Measurements from ENCODE around the gene TMEM115.

TMEM115 gene

DNA sequence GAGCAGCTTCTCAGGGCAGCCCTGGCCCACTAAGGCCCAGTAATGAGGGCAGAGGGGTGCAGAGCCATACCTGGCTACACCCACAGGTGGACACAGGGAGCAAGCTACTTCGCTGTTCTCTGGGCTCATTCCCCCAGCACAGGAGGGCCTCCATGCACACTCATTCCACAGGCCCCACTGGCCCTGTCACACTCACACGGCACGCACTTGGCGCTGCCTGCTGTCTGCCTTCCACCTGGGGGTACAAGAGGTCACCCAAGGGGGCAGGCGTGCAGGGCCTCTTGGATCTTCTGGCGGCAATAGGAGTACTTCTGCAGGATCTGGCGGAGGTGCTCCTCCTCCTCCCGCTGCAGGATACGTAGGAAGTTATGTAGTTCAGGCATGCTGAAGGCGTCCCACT lies 29.0 kb downstream of the TMEM115 start:
- DNase-seq, result peak; percentile 0

DNA sequence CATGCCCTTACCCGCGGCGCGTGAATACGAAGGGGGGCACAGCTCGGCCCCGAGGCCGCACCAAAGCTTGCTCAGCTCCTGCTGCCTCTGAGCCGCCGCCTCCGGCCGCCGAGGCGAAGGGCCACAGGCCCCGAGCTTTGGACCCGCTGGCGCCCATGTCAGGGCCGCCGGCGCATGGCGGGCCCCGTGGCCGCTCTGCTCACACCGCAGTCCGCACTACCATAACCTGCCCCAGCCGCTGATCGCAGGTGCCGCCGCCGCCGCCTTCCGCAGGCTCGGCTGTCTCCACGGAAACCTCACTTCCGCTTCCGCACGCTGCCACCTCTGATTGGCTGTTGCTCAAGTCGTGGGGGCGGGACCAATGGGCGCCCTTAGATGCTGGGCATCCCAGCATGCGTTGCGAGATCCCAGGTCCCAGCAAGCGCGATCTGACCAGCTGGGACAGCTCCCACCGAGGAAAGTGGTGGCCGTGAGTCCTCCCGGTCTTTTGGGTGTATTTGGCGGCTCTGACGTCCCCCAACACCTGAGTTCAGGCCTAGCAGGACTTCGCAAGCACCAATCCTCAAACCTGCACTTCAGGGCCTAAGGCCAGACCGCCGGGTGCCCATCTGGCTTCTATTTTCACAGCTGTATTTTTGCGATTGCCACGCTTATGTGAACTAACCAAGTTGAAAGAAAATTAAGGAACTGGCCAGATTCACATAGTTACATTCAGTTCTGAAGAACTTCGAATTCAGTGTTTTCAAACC lies 31.2 kb downstream of the TMEM115 start, which contains the start of gene TUSC2:
Gene TUSC2 (minus strand): TSS at position 281 of the 749 bp plus-strand sequence. CDS start 124 bp downstream, at position 157.
- DNase-seq, result peak; percentile 97

DNA sequence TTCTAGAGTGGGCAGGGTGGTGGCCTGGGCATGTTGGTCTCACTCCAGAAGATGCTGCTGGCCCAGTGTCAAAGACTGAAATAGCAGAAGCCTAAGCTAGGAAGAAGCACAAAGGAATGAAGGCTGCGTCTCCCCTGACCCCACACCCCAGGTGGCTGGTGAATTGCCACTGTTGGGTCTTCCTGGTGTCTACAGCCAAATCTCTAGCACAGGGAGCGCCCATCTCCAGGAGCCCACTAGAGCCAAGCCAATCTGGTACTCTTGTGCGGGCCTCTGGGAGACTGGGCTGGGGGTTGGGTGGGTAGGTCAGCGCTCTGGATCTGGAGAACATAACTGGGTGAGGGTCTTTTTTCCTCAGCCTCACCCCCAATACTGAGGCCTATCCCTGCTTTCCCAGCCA lies 32.2 kb downstream of the TMEM115 start:
- no peak for DNase-seq

DNA sequence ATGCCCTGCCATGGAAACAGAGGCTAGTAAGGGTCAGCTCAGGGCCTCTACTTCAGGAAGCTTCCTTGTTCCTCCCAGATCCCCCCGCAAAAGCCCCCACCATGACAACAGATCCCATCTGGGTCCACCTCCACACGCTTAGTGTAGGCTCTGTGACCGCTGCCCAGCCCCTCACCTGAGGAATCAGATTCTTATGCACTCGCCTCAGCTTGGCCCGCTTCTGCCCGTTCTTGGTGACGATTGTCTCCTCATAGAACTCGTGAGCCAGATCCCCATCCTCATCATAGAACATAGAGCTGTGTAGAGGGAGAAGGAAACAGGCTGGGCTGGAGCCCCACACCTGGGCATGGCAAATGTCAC lies 33.2 kb downstream of the TMEM115 start:
- peak; percentile 1 for DNase-seq

DNA sequence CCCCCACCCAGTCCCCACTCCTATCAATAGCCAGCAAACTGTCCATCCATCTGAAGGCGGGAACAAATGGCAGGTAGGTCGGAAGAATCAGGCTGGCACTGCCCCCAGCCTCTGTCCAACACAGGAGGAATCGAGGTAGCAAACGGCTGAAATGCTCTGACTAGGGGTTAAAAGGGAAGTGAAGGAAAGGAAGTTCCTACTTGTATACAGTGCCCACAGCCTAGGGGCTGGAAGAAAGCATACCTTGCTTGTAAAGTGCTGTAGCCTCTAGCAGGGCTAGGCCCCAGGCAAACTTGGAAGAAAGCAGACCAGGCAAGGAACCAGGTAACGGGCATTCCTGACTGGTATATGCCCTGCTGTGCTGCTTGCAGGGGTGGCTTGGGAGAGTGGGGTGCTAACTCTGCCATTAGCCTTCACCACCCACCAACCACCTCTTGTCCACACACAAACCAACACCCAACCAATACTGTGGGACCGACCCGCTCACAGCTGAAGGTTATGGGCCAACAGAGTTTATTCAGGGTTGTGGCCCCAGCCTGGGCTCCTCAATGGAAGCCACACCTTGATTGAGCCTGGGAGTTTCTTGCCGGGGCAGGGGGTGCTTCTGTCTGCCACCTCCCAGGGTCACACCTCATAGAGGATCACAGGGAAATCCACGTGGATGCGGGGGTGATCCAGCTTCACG lies 33.7 kb downstream of the TMEM115 start:
- DNase-seq, result no peak

DNA sequence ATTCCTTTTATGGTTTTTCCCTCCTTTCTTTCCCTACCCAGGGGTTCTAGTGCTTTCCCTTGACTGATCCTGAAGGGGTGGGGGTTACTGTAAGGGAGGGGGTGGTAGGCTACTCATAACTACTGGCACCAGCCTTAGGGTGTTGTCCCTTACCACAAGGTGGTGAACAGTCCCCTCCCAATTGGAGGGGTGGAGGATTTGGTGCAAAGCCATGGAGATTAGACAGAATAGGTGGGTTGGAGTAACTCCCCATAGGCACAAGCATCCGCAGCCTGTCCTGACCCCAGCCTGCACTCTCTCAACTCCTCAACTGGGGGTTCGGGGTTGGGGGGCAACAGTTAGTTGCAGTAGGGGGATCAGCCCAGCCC lies 34.2 kb downstream of the TMEM115 start:
- no peak for DNase-seq

DNA sequence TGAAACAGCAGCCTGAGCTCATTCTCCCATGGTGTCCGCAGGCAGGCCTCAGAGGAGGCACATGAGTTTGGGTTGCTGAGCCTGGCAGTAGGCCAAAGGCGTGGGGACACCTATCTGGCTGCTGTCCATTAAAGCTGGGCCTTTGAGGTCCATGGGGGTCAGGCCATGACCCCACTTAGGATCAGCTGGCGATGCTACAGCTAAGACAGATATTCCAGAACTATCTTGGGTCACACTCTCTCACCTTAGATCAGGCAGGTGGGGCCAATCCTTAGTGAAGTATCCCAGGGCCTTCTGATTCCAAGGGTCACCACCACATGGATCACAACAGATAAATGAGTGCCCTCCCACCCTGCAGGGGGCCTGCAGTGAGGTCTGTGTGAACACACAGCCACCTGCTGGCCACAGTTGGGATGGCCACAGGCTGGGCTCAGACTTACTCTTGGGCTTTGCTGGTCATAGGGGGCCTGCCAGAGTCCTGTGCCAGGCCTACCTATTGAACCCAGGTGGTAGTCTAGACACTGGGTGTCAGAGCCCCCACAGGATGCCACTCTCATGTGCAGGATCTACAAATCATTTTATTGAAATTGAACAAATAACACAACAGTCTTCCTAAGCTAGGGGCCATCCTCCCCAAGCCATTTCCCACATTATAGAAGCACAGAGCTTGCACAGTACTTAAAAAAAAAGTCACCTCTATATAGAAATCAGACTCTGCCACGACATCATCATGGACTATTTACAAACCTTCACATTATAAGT lies 34.8 kb downstream of the TMEM115 start:
- DNase-seq, result peak; percentile 70

DNA sequence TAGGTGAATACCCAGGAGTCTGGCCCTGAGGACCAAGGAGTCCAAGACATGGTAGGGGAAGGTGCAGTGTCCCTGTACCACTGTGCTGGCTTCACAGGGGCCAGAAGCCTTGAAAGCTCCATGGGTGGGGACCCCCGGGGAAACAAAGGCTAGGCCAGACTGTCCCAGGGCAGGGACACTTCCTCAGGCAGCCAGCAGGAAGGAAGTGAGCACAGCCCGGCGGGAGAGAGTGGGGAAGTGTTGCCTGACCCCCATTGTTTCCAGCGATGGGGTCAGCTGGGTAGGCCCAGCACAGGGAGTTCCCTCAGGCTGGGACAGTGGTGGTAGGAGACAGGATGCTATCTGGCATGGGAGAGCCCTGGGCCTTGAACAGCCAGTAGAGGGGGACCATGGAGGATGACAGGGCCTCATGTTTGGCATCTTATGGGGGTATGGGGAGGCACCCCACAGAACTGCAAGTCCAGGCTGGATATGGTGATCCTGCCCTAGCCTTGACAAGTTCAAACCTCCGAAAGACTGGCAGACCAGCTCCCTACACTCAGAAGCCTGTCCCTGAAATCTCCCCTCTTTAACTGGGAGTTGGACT lies 35.6 kb downstream of the TMEM115 start:
- no peak for DNase-seq

DNA sequence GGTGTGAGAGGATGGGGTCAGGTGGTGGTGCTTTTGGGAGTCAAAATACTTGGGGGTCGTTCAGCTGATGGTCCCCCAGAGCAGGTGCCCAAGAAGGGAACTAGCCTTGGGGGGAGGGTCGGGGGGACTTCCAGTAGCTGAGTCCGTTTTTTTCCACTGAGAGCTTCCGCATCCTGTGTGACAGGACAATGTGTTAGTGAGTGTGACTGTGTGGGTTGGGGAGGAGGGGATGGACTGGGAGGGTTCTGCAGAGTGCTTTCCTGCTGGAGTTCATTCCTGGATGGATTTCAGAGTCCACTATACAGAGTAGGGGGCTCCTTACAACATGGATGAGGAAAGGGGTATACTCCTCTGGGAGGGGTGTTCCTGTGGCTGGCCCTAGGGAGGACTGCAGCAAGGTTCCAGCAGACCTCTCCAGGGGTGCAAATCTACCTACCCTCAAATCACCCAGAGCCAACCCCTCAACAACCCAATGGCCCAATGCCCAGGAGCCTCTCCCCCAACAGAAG lies 36.2 kb downstream of the TMEM115 start:
- DNase-seq, result no peak

DNA sequence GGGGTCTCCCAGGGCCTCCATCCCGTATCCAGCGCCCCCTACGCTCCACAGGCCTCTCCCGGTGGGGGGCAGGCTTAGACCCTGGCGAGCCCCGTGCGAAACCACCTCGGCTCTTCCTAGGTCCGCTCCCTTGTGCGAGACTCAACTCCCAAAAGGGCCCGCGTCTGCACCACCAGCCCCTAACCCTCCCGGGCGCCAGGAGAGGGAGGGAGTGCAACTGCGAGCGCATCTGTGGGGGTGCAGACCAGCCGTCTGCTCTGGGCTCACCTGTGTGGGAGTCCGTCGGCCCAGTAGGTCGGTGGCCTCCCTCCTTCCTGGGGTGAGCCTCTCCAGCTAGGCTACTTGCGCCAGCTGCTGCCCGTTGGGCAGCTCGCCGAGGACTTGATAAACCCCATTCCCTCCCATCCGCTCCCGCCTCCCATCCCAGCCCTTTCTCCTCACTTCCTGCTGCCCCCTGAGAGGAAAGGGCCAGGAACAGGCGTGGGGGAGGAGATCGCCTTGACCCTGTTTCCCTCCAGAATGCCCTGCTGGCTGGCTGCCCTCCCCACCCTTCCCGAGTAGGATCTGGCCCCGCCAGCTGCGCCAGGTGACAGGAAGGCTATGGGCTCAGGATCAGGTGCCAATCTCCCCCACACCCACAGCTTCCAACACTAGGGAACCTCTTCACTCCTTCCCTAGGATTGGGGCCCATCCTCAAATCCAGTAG lies 36.8 kb downstream of the TMEM115 start, which contains the start of gene HYAL2:
Gene HYAL2 (minus strand): TSS at position 360 of the 706 bp plus-strand sequence. CDS start 2,256 bp downstream, outside the sequence.
- DNase-seq, result no peak

DNA sequence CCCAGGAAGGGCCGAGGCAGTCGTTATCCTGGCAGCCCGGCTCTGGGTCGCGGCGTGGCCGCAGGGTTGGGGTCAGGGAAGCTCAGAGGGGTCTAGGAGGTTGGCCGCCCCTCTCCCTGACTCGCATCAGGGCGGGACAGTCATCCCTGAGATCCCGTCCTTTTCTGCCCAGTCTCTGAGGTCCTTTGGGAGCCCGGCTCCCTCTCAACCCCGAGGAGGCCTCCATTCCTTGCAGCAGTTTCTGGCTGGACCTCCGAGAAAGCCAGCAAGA lies 37.3 kb downstream of the TMEM115 start:
- no peak for DNase-seq

DNA sequence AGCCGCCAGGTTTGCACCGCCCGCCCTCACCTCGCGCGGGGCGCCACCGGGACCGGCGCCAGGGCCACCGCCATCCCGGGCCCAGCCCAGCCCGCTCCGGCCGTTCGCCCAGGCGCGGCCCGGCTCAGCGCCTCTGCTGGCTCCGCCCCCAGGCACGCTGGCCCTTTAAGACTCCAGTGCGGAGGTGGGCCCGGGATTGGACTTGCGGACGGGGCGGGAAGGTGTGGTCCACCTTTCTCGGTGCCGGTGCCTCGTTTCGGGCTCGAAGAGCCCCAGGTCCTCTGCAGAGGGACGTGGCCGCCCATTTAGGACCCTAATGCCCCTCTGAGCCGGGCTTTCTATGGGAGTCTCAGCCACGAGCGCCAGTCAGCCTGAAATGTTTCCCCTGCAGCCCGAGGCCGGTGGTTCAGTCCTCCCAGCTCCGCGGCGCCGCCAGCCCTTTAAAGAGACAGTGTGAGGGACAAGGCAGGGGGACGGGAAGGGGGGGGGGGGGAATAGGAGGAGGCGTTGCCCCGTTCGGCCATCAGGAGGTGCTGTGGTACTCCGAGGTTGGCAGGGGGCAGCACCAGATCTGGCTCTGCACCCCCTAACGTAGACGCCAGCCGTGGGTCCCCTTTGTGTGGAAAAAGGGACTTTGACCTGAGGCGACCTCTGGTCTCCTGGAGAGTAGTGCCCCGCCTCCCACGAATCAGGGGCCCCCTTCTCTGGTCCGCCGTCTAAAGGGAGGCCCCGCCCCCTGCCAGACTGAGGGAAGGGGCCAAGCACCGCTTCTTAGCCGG lies 37.8 kb downstream of the TMEM115 start:
- DNase-seq, result peak; percentile 87

DNA sequence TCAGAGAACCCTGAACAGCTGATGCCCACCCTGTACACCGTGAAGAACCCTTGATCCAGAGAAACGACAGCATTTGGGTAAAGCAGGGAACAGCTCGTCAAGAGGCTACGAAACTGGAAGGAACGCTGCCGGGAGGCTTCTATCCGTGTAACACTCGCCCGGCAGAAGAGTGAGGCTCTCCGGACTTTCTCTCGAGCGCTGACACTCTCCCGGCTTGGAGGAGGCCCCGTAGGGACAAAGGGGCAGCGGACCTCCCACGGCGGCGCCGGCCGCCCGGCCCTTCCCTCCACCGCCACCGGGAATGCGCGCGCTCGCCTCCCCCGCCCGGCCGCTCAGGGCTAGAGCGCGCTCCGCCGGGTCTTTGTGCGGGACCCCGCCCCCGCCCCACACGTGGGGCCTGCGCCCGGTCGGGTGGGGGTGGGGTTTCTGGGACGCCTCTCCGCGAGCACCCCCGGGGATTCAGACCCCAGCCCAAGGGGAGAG lies 38.4 kb downstream of the TMEM115 start:
- DNase-seq, result peak; percentile 81

DNA sequence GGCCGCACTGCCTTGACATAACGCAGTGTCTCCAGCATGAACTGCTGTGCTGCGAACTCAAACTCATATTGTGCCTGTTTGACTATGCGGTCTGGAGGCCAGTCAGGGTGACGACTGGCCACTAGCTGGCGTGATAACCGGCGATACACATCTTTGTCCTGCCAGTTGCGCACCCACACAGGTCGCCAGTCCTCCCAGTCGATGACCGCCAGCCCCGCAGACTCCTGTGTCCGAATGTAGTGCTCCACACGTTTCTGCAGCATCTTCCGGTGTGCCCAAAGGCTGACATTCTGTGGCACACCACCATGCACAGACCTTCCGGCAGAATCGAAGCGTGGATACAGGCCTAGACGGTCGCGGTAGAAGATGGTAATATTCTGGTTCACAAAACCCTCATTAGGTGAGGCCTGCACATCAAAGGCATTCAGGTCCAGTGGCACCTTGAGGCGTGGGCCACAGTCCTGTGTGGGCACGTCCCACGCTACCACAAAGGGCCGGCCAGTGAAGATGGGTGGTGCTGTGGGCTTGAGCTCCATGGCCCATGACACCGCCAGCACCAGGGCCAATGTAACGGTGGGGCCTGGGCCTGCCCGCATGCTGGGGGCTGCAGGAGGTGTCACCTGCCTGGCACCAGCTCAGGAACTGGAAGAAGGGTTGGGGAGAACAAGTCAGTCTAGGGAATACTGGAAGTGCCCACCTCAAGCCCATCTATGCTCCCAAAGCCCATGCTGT lies 39.3 kb downstream of the TMEM115 start:
- no peak for DNase-seq

DNA sequence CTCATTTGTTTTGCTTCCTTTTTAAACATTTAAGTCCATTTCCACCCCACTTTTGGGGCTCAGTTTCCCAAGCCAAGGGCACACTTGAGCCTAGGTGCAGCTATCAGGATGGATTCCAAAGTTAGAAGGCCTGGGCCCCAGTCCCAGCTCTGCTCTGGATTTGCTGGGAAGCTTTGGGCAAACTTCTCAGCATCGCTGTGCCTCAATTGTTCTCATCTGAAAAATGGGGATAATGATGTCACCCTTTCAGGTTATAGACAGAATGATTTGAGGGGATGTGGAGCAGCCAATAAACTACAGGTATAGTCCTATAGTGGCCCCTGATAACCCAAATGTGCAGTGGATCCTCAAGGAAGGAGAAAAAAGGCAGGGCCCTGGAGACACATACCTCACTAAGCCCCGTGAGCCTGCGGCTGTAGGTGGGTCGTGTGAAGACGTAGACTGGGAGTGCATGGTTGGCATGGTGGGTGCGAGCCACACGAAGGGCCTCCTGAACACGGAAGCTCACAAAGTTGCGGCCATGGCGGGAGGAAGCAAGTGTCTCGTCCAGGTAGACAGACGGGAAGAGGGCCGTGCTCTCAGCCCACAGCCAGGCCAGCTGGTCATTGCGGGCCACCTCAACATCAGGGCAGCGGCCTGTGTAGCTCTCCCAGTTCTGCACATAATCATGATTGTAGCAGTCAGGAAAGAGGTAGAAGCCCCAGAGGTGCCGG lies 40.0 kb downstream of the TMEM115 start:
- no peak for DNase-seq

DNA sequence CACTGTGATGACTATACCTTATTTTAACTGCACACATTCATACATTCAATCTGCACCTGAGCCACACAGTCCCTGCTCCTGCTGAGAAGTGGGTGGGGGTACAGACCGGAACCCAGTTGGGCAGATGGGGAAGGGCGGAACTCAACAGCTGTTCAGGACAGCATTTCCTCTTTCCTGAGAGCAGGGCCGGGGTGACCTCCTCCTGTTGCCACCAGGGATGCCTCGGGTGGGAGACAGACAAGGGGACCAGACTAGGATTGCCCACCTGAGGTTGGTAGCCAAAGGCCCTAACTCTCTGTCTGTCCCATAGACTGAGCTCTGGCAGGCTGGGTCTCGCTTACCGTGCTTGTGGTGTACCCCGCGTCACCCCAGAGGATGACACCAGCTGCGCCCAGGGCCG lies 40.7 kb downstream of the TMEM115 start:
- DNase-seq, result no peak

DNA sequence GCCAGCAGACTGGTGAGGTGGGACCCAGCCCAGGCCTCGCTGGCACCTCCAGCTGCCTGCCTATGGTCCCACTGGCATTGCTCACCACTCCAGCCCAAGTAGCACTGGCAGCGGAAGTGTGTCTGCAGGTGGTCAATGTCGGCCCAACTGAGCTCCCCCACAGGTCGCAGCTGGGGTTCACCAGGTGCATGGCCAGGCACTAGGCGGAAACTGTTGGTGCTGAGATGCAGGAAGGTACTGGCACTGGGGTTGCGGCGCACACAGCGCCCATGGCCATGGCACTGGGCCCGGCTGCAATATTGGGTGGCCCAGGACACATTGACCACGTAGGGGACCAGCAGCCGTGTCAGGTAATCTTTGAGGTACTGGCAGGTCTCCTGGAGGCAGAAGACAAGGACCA lies 41.2 kb downstream of the TMEM115 start:
- no peak for DNase-seq

DNA sequence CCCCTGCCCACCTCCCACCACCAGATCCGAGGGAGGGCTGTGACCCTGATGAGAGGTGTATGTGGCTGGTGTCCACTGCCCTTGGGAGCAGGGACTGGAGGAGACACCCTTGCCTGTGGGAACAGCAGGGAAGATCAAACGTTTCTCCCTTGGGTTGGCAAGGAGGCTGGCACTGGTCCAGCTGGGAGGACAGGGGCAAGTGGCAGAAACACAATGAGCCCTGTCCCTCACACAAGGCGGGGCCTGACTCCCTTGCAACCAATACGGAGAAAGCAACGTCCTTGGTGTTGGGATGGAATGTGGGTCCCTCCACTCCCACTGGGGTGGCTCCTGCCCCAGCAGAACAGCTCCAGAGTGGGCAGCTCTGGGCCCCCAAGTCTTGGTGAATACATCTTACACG lies 42.0 kb downstream of the TMEM115 start:
- DNase-seq, result no peak

DNA sequence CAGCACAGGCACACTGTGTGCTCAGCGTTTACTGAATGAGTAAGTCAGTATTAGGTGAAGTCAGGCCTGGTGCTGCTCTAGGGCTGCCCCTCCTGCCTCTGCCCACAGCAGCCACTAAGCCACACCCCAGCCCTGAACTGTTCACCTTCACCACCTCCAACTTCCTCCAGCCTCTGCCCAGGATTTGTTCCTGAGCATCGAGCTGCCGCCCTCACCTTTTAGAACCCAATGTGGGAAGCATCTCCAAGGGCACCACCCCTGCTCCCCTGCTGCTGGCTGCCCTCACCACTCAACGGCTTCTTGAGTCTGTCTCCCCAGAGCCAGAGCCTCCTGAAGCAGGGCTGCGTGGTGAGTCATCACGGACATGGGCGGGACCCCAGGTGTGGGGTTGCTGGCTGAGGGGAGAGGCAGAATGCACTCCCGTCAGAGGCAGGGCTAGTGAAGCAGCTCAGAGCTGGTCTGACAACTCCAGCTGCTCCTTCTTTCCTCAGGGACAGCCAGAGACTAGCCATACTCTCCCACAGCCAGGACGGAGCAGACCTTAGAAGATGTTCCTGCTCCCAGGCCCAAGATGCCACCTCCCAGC lies 42.6 kb downstream of the TMEM115 start:
- DNase-seq, result peak; percentile 81

DNA sequence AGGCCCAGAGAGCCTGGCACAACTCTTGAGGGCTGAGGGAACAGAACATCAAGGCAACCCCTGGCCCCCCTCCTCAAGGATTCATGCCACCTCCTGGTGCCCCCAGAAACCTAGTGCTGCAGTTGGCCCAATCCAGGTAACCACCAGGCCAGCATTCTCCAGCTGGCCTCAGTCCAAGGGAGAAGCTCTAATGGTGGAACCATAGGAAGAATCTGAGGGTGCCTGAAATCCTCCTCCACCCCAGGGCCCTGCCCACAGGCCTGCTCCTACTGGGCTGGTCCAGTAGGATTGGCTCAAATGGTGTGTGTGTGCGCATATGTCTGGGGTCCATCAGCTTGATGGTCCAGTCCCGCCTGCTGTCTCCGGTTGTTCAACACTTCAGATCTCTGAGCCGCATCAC lies 44.5 kb downstream of the TMEM115 start:
- no peak for DNase-seq

Data from CD4-positive, alpha-beta T cell treated with Interleukin-17A for 4 hours (primary cell).